Neural crest cell (in vitro differentiated cells): ENCODE data around the gene TCP11. TPM values are rescaled to one million over a fixed set of nuclear protein-coding genes. Genes with fewer than 3 reads are reported as not detected.
"Not testable (repeated sequence)": the region's sequence is repeated elsewhere in the genome, so short reads cannot be mapped to it uniquely, and the experiment has no call there.

Experiments
- DNase-seq: peaks from one replicate; pipeline ENCODE4 v3.0.0; 2021; ENCODE audit warnings: low read depth, mixed read lengths, low spot score
- H3K27ac Mint-ChIP-seq: one replicate; pipeline ENCODE4 v1.8.0; 2021; ENCODE audit warnings: mild to moderate bottlenecking, mixed read lengths; ENCODE audit not compliant: unreplicated experiment
- H3K27me3 Mint-ChIP-seq: 2 replicates; pipeline ENCODE4 v1.8.0; 2021; ENCODE audit warnings: low read depth, mild to moderate bottlenecking, mixed read lengths
- H3K36me3 Mint-ChIP-seq: 2 replicates; pipeline ENCODE4 v1.8.0; 2021; ENCODE audit warnings: low read depth, mild to moderate bottlenecking, mixed read lengths
- H3K4me1 Mint-ChIP-seq: 2 replicates; pipeline ENCODE4 v1.8.0; 2021; ENCODE audit warnings: mixed read lengths
- H3K4me3 Mint-ChIP-seq: one replicate; pipeline ENCODE4 v1.8.0; 2021; ENCODE audit warnings: mild to moderate bottlenecking, mixed read lengths
- H3K9me3 Mint-ChIP-seq: 2 replicates; pipeline ENCODE4 v1.8.0; 2021; ENCODE audit warnings: mixed read lengths
- CTCF ChIP-seq: fragments of 200-600 bp; sonication (generic); conservative IDR thresholded peaks from 2 replicates; pipeline ENCODE4 v1.5.0; 2021; ENCODE audit warnings: antibody characterized with exemption, mild to moderate bottlenecking
- total RNA-seq: library from RNA; stranded (reverse); gene quantifications from 2 replicates; pipeline ENCODE4 v1.2.1, GENCODE V29; 2021

TCP11 gene
- total RNA-seq, 1 donor from 2014 or later: not detected

- TF ChIP-seq CTCF: no peak
- no peak overlapping the region for H3K4me3 Mint-ChIP-seq
- H3K27me3 Mint-ChIP-seq: no peaks in the 10 kb centered on the region
- no peaks in the 10 kb centered on the region for H3K9me3 Mint-ChIP-seq
- H3K36me3 Mint-ChIP-seq: no peaks in the 10 kb centered on the region
- no peak overlapping the region for H3K27ac Mint-ChIP-seq
- H3K4me1 Mint-ChIP-seq: no peaks in the 10 kb centered on the region
- DNase-seq: no peak
Measured at GRCh38 chr6:35128042-35128441, 13.1 kb downstream of the TCP11 start.

GRCh38 chr6:35124356-35124755, 16.8 kb downstream of the TCP11 start:
- Mint-ChIP-seq H3K27ac (no peak overlapping the region), H3K27me3 (no peaks in the 10 kb centered on the region), H3K36me3 (no peaks in the 10 kb centered on the region), H3K9me3 (peaks cover 5% of the 10 kb centered on the region), H3K4me3 (no peak overlapping the region), H3K4me1 (no peaks in the 10 kb centered on the region)
- DNase-seq: no peak
- TF ChIP-seq CTCF: no peak

- H3K4me3 Mint-ChIP-seq: no peak overlapping the region
- DNase-seq: no peak
- H3K27ac Mint-ChIP-seq: no peak overlapping the region
- H3K4me1 Mint-ChIP-seq: no peaks in the 10 kb centered on the region
- no peaks in the 10 kb centered on the region for H3K36me3 Mint-ChIP-seq
- H3K27me3 Mint-ChIP-seq: no peaks in the 10 kb centered on the region
- TF ChIP-seq CTCF: no peak
- peaks cover 5% of the 10 kb centered on the region for H3K9me3 Mint-ChIP-seq
Measured at GRCh38 chr6:35120746-35121145, 20.4 kb downstream of the TCP11 start.

GRCh38 chr6:35108309-35108885, 32.7 kb downstream of the TCP11 start:
- H3K36me3 Mint-ChIP-seq: peaks cover 4% of the 10 kb centered on the region
- H3K4me1 Mint-ChIP-seq: no peaks in the 10 kb centered on the region
- no peak overlapping the region for H3K27ac Mint-ChIP-seq
- H3K27me3 Mint-ChIP-seq: no peaks in the 10 kb centered on the region
- H3K9me3 Mint-ChIP-seq: peaks cover 6% of the 10 kb centered on the region
- no peak for DNase-seq
- no peak for TF ChIP-seq CTCF
- no peak overlapping the region for H3K4me3 Mint-ChIP-seq

- not testable (repeated sequence) for H3K4me1 Mint-ChIP-seq, DNase-seq, H3K27ac Mint-ChIP-seq, H3K36me3 Mint-ChIP-seq, H3K27me3 Mint-ChIP-seq, H3K9me3 Mint-ChIP-seq, H3K4me3 Mint-ChIP-seq
Measured at GRCh38 chr6:35107761-35108160, 33.4 kb downstream of the TCP11 start.

- not testable (repeated sequence) for H3K4me1 Mint-ChIP-seq, H3K4me3 Mint-ChIP-seq, DNase-seq, H3K27me3 Mint-ChIP-seq, H3K36me3 Mint-ChIP-seq, H3K9me3 Mint-ChIP-seq, H3K27ac Mint-ChIP-seq
Measured at GRCh38 chr6:35107208-35107607, 33.9 kb downstream of the TCP11 start.

- H3K27me3 Mint-ChIP-seq, H3K4me1 Mint-ChIP-seq, H3K9me3 Mint-ChIP-seq, H3K27ac Mint-ChIP-seq, H3K4me3 Mint-ChIP-seq, H3K36me3 Mint-ChIP-seq, DNase-seq: not testable (repeated sequence)
Measured at GRCh38 chr6:35106061-35106460, 35.1 kb downstream of the TCP11 start.
